Cardiac fibroblast (primary cell): Measurements from ENCODE around the gene PLEKHB2.
"Not testable (repeated sequence)": the region's sequence is repeated elsewhere in the genome, so short reads cannot be mapped to it uniquely, and the experiment has no call there.

Experiments
- DNase-seq, 2 donors: peaks; one replicate each; pipeline versions ENCODE4 v3.0.0 to v3.0.0-alpha.2; 2010; ENCODE audit warnings: low read depth in 2 of 2
- H3K4me3 ChIP-seq, 2 donors: replicated peaks in 1 of 2; 1 replicate in 1 of 2; 2 replicates in 1 of 2; pipeline ENCODE4 v1.5.1; 2011; ENCODE audit warnings: low read depth in 2 of 2, low read length in 2 of 2, mild to moderate bottlenecking in 2 of 2, moderate library complexity in 1 of 2
- CTCF ChIP-seq: IDR thresholded peaks from one replicate; pipeline ENCODE4 v1.5.1; 2011; ENCODE audit warnings: low read depth, mild to moderate bottlenecking, low read length, inconsistent platforms

The PLEKHB2 gene

GRCh38 chr2:131146231-131146630 lies 41.1 kb downstream of the PLEKHB2 start:
- TF ChIP-seq CTCF: no peak
- no peak overlapping the region for H3K4me3 ChIP-seq
- DNase-seq: no peak

- DNase-seq: no peak
- no peak for TF ChIP-seq CTCF
- no peak overlapping the region for H3K4me3 ChIP-seq
These were observed 41.6 kb downstream of the PLEKHB2 start for GRCh38 chr2:131146749-131147148.

GRCh38 chr2:131148426-131148825 lies 43.3 kb downstream of the PLEKHB2 start:
- H3K4me3 ChIP-seq: no peak overlapping the region
- DNase-seq: no peak
- TF ChIP-seq CTCF: no peak

GRCh38 chr2:131150109-131150508 lies 45.0 kb downstream of the PLEKHB2 start:
- H3K4me3 ChIP-seq, DNase-seq: not testable (repeated sequence)

GRCh38 chr2:131151398-131151797 lies 46.3 kb downstream of the PLEKHB2 start:
- no peak for TF ChIP-seq CTCF
- DNase-seq: no peak
- H3K4me3 ChIP-seq: no peak overlapping the region

GRCh38 chr2:131152074-131152473 lies 46.9 kb downstream of the PLEKHB2 start:
- TF ChIP-seq CTCF: no peak
- no peak overlapping the region for H3K4me3 ChIP-seq
- no peak for DNase-seq

GRCh38 chr2:131153529-131153928 lies 48.4 kb downstream of the PLEKHB2 start:
- no peak overlapping the region for H3K4me3 ChIP-seq
- no peak for DNase-seq
- no peak for TF ChIP-seq CTCF

GRCh38 chr2:131154071-131154531 lies 49.0 kb downstream of the PLEKHB2 start:
- no peak overlapping the region for H3K4me3 ChIP-seq
- TF ChIP-seq CTCF: peak; percentile 90
- DNase-seq: peak; percentile 63 to 71
